LNCAP (cell line): ENCODE results near the gene FMO5.

Source experiments
- CTCF ChIP-seq: fragments of 450-650 bp; IDR thresholded peaks from 2 replicates; pipeline ENCODE4 v1.5.1; 2017; ENCODE audit warnings: mild to moderate bottlenecking

Gene FMO5

GRCh38 chr1:147167365-147167764 is 57.8 kb downstream of the FMO5 start:
- TF ChIP-seq CTCF, result no peak

- TF ChIP-seq CTCF, result no peak
Observed at GRCh38 chr1:147163019-147163418, 62.1 kb downstream of the FMO5 start.

- no peak for TF ChIP-seq CTCF
Observed at GRCh38 chr1:147162093-147162492, 63.0 kb downstream of the FMO5 start.

- TF ChIP-seq CTCF, result no peak
Observed at GRCh38 chr1:147156642-147157041, 68.5 kb downstream of the FMO5 start.

GRCh38 chr1:147152772-147153171 is 72.4 kb downstream of the FMO5 start:
- no peak for TF ChIP-seq CTCF

- no peak for TF ChIP-seq CTCF
Observed at GRCh38 chr1:147151244-147151643, 73.9 kb downstream of the FMO5 start.

- no peak for TF ChIP-seq CTCF
Observed at GRCh38 chr1:147142886-147143285, 82.3 kb downstream of the FMO5 start.
